ENCODE results near the gene INSL3. TPM values are rescaled to one million over a fixed set of nuclear protein-coding genes. Genes with fewer than 3 reads are reported as not detected.

INSL3 gene
- total RNA-seq, 1 experiment from 2014 or later, result not detected

GRCh38 chr19:17817668-17818363 is 3.5 kb downstream of the INSL3 start:
- no TSS peak for BruUV-seq (replicated peaks)
- H3K27me3 ChIP-seq (replicated peaks; ENCODE audit: insufficient read depth, low read depth, low read length, poor library complexity), result no peaks in the 10 kb centered on the region
- no peaks in the 10 kb centered on the region for H3K4me1 ChIP-seq (ENCODE audit: insufficient read depth, low read length, poor library complexity, severe bottlenecking)
- ChIA-PET CTCF (no interaction called here), POLR2A (ENCODE audit: low non-redundant PET) (no interaction called here)
- H3K36me3 ChIP-seq (ENCODE audit: insufficient read depth, low read length, poor library complexity, severe bottlenecking), result no peaks in the 10 kb centered on the region
- H3K4me3 ChIP-seq (ENCODE audit: low read depth, low read length, poor library complexity, severe bottlenecking), result no peak overlapping the region
- H3K27ac ChIP-seq (ENCODE audit: low read depth, low read length, poor library complexity, severe bottlenecking), result no peak overlapping the region
- H3K9me3 ChIP-seq (ENCODE audit: low read depth, low read length, poor library complexity, severe bottlenecking), result no peaks in the 10 kb centered on the region
- TF ChIP-seq EZH2 (IDR thresholded peaks at IDR 0.05; ENCODE audit: borderline replicate concordance, low read depth, low read length, poor library complexity, severe bottlenecking), result no peak
- no peak for TF ChIP-seq CTCF (conservative IDR thresholded peaks at IDR 0.05; ENCODE audit: low read depth, low read length)
- DNase-seq (ENCODE audit: low spot score), result no peak
- intact Hi-C loops (cut with micrococcal nuclease; ENCODE audit: unreplicated experiment), result no loop called here

- CTCF ChIA-PET, result no interaction called here
- intact Hi-C loops (cut with micrococcal nuclease; ENCODE audit: unreplicated experiment), result no loop called here
- POLR2A ChIA-PET (ENCODE audit: low non-redundant PET), result no interaction called here
Measured at GRCh38 chr19:17812099-17812498, 9.2 kb downstream of the INSL3 start.

GRCh38 chr19:17811681-17812080 is 9.6 kb downstream of the INSL3 start:
- TF ChIP-seq EZH2 (IDR thresholded peaks at IDR 0.05; ENCODE audit: borderline replicate concordance, low read depth, low read length, poor library complexity, severe bottlenecking) (no peak), CTCF (conservative IDR thresholded peaks at IDR 0.05; ENCODE audit: low read depth, low read length) (no peak)
- DNase-seq (ENCODE audit: low spot score), result no peak
- ChIA-PET POLR2A (ENCODE audit: low non-redundant PET) (no interaction called here), CTCF (no interaction called here)
- no peak overlapping the region for H3K27ac ChIP-seq (ENCODE audit: low read depth, low read length, poor library complexity, severe bottlenecking)
- no peaks in the 10 kb centered on the region for H3K36me3 ChIP-seq (ENCODE audit: insufficient read depth, low read length, poor library complexity, severe bottlenecking)
- intact Hi-C loops (cut with micrococcal nuclease; ENCODE audit: unreplicated experiment), result no loop called here
- no TSS peak for BruUV-seq (replicated peaks)
- H3K4me1 ChIP-seq (ENCODE audit: insufficient read depth, low read length, poor library complexity, severe bottlenecking), result no peaks in the 10 kb centered on the region
- no peak overlapping the region for H3K4me3 ChIP-seq (ENCODE audit: low read depth, low read length, poor library complexity, severe bottlenecking)
- H3K27me3 ChIP-seq (replicated peaks; ENCODE audit: insufficient read depth, low read depth, low read length, poor library complexity), result no peaks in the 10 kb centered on the region
- H3K9me3 ChIP-seq (ENCODE audit: low read depth, low read length, poor library complexity, severe bottlenecking), result no peaks in the 10 kb centered on the region

More at GRCh38 chr19:17812099-17812498, 9.2 kb downstream of the INSL3 start:
- Histone ChIP-seq H3K27ac (ENCODE audit: low read depth, low read length, poor library complexity, severe bottlenecking) (no peak overlapping the region), H3K27me3 (replicated peaks; ENCODE audit: insufficient read depth, low read depth, low read length, poor library complexity) (no peaks in the 10 kb centered on the region), H3K9me3 (ENCODE audit: low read depth, low read length, poor library complexity, severe bottlenecking) (no peaks in the 10 kb centered on the region), H3K36me3 (ENCODE audit: insufficient read depth, low read length, poor library complexity, severe bottlenecking) (no peaks in the 10 kb centered on the region), H3K4me1 (ENCODE audit: insufficient read depth, low read length, poor library complexity, severe bottlenecking) (no peaks in the 10 kb centered on the region), H3K4me3 (ENCODE audit: low read depth, low read length, poor library complexity, severe bottlenecking) (no peak overlapping the region)
- DNase-seq (ENCODE audit: low spot score), result no peak
- no TSS peak for BruUV-seq (replicated peaks)
- TF ChIP-seq EZH2 (IDR thresholded peaks at IDR 0.05; ENCODE audit: borderline replicate concordance, low read depth, low read length, poor library complexity, severe bottlenecking) (no peak), CTCF (conservative IDR thresholded peaks at IDR 0.05; ENCODE audit: low read depth, low read length) (no peak)
